Measurements from ENCODE around the gene PHTF2. TPM values are rescaled to one million over a fixed set of nuclear protein-coding genes. Genes with fewer than 3 reads are reported as not detected.

The PHTF2 gene
- total RNA-seq, 1 donor from 2014 or later, result 38.6 TPM

- Histone ChIP-seq H3K9ac (no peak overlapping the region), H4K20me1 (ENCODE audit: low read depth) (peaks cover 11% of the 10 kb centered on the region), H3K4me2 (peak overlapping the region; percentile 99), H3K36me3 (no peaks in the 10 kb centered on the region), H3K4me3 (peak overlapping the region; percentile 85), H3K4me1 (peaks cover 13% of the 10 kb centered on the region), H2AFZ (replicated peaks) (no peak overlapping the region), H3K9me3 (ENCODE audit: low read depth) (no peaks in the 10 kb centered on the region), H3F3A (ENCODE audit: low read depth) (peaks cover 28% of the 10 kb centered on the region), H3K27ac (no peak overlapping the region), H3K27me3 (no peaks in the 10 kb centered on the region), H3K79me2 (ENCODE audit: low read depth) (peaks cover 66% of the 10 kb centered on the region)
- Mint-ChIP-seq H3K4me3 (peak overlapping the region; percentile 58), H3K9me3 (no peaks in the 10 kb centered on the region), H3K27me3 (ENCODE audit: insufficient read depth, low read depth) (no peaks in the 10 kb centered on the region), H3K27ac (no peak overlapping the region), H3K4me1 (peaks cover 26% of the 10 kb centered on the region), H3K36me3 (peaks cover 17% of the 10 kb centered on the region)
- no peak for DNase-seq (ENCODE audit: low spot score)
- no peak for TF ChIP-seq EZH2phosphoT487 (IDR thresholded peaks at IDR 0.05)
- TF ChIP-seq CTCF (IDR thresholded peaks at IDR 0.05), result no peak
- no peak for TF ChIP-seq EZH2 (IDR thresholded peaks at IDR 0.05)
Measured at GRCh38 chr7:77796109-77796508, 2.5 kb upstream of the PHTF2 start.

GRCh38 chr7:77796960-77797359 is 1.6 kb upstream of the PHTF2 start:
- no peaks in the 10 kb centered on the region for H3K36me3 ChIP-seq
- Mint-ChIP-seq H3K27ac (no peak overlapping the region), H3K9me3 (no peaks in the 10 kb centered on the region), H3K4me3 (peak overlapping the region; percentile 98), H3K27me3 (ENCODE audit: insufficient read depth, low read depth) (no peaks in the 10 kb centered on the region), H3K4me1 (peaks cover 26% of the 10 kb centered on the region), H3K36me3 (peaks cover 17% of the 10 kb centered on the region)
- H3K9me3 ChIP-seq (ENCODE audit: low read depth), result no peaks in the 10 kb centered on the region
- peak overlapping the region; percentile 74 for H3K9ac ChIP-seq
- peaks cover 22% of the 10 kb centered on the region for H3F3A ChIP-seq (ENCODE audit: low read depth)
- H3K4me3 ChIP-seq, result peak overlapping the region; percentile 85
- H4K20me1 ChIP-seq (ENCODE audit: low read depth), result peaks cover 7% of the 10 kb centered on the region
- peak overlapping the region; percentile 99 for H3K4me2 ChIP-seq
- no peak for DNase-seq (ENCODE audit: low spot score)
- no peaks in the 10 kb centered on the region for H3K27me3 ChIP-seq
- no peak overlapping the region for H3K27ac ChIP-seq
- TF ChIP-seq EZH2 (IDR thresholded peaks at IDR 0.05) (no peak), CTCF (IDR thresholded peaks at IDR 0.05) (no peak), EZH2phosphoT487 (IDR thresholded peaks at IDR 0.05) (no peak)
- peaks cover 13% of the 10 kb centered on the region for H3K4me1 ChIP-seq
- H3K79me2 ChIP-seq (ENCODE audit: low read depth), result peaks cover 74% of the 10 kb centered on the region
- no peak overlapping the region for H2AFZ ChIP-seq (replicated peaks)

- Mint-ChIP-seq H3K27me3 (ENCODE audit: insufficient read depth, low read depth) (no peaks in the 10 kb centered on the region), H3K36me3 (peaks cover 17% of the 10 kb centered on the region), H3K27ac (peak overlapping the region; percentile 90), H3K4me1 (peaks cover 26% of the 10 kb centered on the region), H3K9me3 (no peaks in the 10 kb centered on the region), H3K4me3 (peak overlapping the region; percentile 98)
- H4K20me1 ChIP-seq (ENCODE audit: low read depth), result peaks cover 6% of the 10 kb centered on the region
- peaks cover 83% of the 10 kb centered on the region for H3K79me2 ChIP-seq (ENCODE audit: low read depth)
- peak overlapping the region; percentile 85 for H3K4me3 ChIP-seq
- no peaks in the 10 kb centered on the region for H3K27me3 ChIP-seq
- H2AFZ ChIP-seq (replicated peaks), result peak overlapping the region; percentile 29
- peak overlapping the region; percentile 74 for H3K9ac ChIP-seq
- peak overlapping the region; percentile 99 for H3K4me2 ChIP-seq
- peak overlapping the region; percentile 20 for H3K27ac ChIP-seq
- H3K4me1 ChIP-seq, result peaks cover 13% of the 10 kb centered on the region
- peak; percentile 78 for DNase-seq (ENCODE audit: low spot score)
- H3K9me3 ChIP-seq (ENCODE audit: low read depth), result no peaks in the 10 kb centered on the region
- H3K36me3 ChIP-seq, result no peaks in the 10 kb centered on the region
- peaks cover 19% of the 10 kb centered on the region for H3F3A ChIP-seq (ENCODE audit: low read depth)
- TF ChIP-seq EZH2phosphoT487 (IDR thresholded peaks at IDR 0.05), result no peak
- no peak for TF ChIP-seq EZH2 (IDR thresholded peaks at IDR 0.05)
- TF ChIP-seq CTCF (IDR thresholded peaks at IDR 0.05), result no peak
Measured at GRCh38 chr7:77797734-77798393, 709 bp upstream of the PHTF2 start.
